ENCODE data around the gene DPP10.
"Not testable (repeated sequence)": the region's sequence is repeated elsewhere in the genome, so short reads cannot be mapped to it uniquely, and the experiment has no call there.

Gene DPP10

DNA sequence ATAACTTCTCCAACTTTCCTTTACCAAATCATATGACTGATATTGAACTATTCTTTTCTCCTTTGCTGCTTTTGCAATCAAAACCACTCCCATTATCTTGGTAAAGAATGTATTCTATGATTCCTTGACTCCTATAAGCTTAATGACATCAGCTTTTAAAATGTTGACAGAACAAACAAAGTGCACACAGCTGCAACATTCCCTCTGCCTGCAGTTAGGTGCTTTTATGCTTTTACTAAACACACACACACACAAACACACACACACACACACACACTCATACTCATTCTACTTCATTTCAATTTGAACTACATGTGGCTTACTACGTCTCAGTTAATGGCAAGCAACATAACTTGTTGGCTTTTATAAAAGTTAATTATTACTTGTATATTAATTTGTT is 946.6 kb downstream of the DPP10 start:
- in situ Hi-C loops (cut with HindIII; ENCODE audit: low sequenced_read_pairs): no loop called here

- in situ Hi-C loops (cut with HindIII; ENCODE audit: low sequenced_read_pairs): no loop called here
Measured at GRCh38 chr2:115389898-115390565, 947.6 kb downstream of the DPP10 start.

DNA sequence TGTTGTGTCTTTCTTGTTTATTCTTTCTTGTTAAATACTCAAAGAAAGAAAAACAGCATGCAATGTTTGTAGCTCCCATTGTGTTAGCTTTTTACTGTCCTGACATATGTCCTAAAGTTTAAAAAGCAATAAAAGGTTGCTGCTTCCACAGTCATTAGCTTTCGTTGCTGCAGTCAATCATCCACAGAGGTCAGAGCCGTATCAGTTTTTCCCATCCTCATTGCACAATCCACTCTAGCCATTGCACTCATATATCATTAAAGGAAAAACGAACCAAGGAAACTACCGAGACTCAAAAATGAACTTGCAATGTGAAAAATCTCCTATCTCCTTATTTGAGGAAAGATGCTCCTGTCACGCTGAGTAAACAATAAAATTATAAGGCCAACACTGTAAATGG is 954.1 kb downstream of the DPP10 start:
- in situ Hi-C loops (cut with HindIII; ENCODE audit: low sequenced_read_pairs): no loop called here

- in situ Hi-C loops (cut with HindIII; ENCODE audit: low sequenced_read_pairs): no loop called here
Measured at GRCh38 chr2:115400940-115401339, 958.5 kb downstream of the DPP10 start.

DNA sequence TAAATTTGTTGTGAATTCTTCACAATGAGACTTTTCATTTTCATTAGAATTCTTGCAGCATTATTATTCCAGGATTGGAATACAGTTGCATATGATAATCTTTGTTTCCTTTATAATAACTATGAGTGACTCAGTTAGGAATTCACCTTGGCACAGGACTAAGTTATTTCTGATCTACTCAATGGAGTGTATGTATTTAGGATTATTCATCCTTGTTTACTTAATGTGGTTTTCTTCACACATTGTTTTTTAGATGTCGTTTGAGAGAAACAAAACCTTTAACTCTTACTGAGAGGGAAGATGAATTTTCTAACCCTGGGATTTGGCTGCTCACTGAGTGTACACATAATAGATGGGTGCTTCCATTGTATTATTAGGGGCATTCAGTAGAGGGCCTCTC is 970.1 kb downstream of the DPP10 start:
- in situ Hi-C loops (cut with HindIII; ENCODE audit: low sequenced_read_pairs): no loop called here

DNA sequence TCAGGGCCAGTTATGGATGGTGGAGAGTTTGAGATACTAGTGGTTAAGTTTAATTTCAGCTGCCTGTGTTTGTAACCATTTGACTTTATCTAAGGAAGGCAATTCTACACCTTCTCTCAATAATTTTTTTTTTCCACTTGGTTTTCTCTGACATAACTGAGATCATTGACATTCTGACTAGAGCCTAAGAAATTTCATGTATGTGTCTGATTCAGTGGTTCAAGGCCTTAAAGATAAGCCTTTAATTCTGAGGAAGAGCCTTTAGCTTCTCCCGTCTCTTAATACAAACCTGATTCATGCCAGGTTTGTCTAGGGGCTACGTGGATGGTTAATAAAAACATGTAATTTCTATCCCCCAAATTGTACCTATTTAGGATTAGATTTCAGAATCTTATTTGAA is 971.4 kb downstream of the DPP10 start:
- in situ Hi-C loops (cut with HindIII; ENCODE audit: low sequenced_read_pairs): no loop called here

GRCh38 chr2:115414466-115414865 is 972.0 kb downstream of the DPP10 start:
- in situ Hi-C loops (cut with HindIII; ENCODE audit: low sequenced_read_pairs): no loop called here

DNA sequence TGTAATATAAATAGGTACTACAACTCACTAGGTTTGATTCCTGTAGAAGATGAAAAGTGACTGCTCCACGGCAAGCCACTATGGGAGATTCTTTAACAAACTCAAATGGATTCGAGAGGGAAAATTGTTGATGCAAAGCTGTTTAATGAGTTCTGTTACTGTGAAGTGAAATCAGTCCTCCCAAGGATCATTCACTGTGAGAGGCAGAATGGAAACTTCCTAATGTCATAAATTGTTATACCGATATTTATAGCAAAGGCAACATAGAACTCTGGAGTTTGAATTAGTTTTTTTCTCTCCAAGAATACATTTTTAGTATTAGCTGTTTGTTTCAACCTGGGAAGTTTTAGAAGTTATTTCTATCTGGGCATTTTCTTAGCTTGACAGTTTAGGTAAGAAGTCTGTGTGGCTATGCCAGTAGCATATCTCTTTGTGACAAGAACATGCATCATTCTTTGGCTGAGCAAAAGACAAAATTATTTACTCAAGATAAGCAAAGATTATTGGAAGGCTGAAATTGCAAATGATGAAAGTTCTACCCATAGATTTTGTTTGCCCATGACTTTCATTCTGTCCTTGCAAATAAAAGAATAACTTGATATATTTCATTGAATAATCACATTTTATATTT is 979.7 kb downstream of the DPP10 start:
- in situ Hi-C loops (cut with HindIII; ENCODE audit: low sequenced_read_pairs): no loop called here

DNA sequence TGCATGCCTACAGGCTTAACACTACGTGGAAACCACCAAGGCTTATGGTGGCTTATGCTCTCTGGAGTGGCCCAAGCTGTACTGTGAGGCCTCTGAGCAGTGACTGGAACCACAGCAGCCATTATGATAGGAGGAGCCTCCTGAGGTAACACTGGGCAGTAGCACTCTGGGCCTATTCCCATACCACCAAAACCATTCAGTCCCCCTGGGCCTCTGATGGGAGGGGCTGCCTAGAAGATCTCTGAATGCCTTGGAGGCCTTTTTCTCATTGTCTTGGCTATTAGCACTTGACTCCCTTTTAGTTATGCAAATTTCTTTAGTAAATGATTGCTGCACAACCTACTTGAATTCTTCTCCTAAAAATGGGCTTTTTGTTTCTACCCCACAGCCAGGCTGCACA is 985.0 kb downstream of the DPP10 start:
- in situ Hi-C loops (cut with HindIII; ENCODE audit: low sequenced_read_pairs): no loop called here

DNA sequence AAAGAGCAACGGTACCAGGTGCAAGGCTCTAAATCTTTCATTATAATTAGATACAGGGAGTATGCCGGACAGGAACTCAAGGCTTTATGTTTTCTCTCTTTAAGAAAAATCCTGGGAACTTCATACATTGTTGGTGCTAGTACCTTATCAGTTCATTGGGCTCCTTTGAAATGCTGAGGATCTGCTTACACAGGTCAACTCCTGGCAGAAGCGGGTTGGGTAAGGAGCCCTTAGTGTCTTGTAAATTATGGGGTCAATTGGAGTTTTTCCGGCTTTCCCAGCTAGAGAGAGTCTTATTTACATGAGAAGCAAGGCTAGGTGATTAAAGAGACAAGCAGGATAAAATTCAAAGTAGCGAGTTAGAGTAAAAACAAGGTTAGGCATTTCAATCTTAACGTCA is 998.3 kb downstream of the DPP10 start:
- in situ Hi-C loops (cut with HindIII; ENCODE audit: low sequenced_read_pairs): not testable (repeated sequence)

GRCh38 chr2:115443539-115444185 is 1001.2 kb downstream of the DPP10 start:
- in situ Hi-C loops (cut with HindIII; ENCODE audit: low sequenced_read_pairs): no loop called here

- in situ Hi-C loops (cut with HindIII; ENCODE audit: low sequenced_read_pairs): no loop called here
Measured at GRCh38 chr2:115460008-115460407, 1017.6 kb downstream of the DPP10 start.

DNA sequence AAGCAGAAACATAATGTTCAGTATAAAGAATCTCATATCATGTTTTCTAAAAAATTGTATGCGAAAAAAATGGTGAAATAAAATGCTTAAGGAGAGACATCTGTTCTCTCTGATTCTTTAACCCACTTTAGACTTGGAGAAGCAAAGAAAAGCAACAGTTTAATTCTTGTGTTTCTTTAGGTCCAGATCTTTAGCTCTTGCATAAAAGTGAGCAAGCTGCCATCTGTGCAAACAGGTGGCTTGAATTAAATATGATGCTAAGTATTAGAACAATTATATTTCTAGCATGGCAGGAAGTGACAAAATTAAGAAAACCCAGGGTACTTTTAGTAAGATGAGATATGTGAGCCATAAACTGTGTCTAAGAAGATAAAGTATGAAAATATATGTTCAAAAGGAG is 1038.3 kb downstream of the DPP10 start:
- in situ Hi-C loops (cut with HindIII; ENCODE audit: low sequenced_read_pairs): no loop called here

- in situ Hi-C loops (cut with HindIII; ENCODE audit: low sequenced_read_pairs): no loop called here
Measured at GRCh38 chr2:115481842-115482241, 1039.4 kb downstream of the DPP10 start.

DNA sequence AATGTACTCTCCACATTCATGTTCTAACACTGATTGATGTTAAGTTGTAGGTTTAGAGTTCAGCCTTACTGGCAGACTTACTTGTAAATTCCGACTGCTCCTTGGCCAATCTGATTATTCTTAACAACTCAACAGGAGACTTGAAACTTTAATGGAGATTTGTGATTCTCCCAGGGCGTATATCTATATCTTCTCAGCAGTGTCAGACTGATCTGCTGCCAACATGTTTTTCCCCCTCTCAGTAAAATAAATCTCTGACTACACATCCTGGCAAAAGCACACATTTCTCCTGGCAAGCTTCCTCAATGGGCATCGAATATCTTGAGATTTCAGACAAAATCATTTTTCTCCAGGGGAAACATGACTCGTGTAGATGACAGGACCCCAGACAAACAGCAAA is 1041.2 kb downstream of the DPP10 start:
- in situ Hi-C loops (cut with HindIII; ENCODE audit: low sequenced_read_pairs): no loop called here

DNA sequence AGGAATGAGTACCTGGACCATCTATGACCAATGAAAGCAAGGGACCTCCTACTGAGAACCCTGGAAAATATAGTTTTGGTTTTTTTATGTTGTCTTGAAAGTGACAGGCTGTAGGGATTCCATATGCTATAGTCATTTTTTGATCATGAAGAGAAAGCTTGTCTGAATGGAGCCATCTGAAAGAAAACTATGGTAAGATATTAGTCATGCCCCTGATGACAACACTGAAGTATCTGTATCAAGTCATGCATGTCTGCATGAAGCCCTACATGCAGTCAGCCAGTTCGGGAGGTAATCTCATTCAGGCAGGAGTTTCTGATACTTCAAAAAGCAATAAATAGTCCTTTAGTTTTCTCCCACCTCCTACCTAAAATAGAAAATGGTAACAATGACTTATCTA is 1042.0 kb downstream of the DPP10 start:
- in situ Hi-C loops (cut with HindIII; ENCODE audit: low sequenced_read_pairs): no loop called here

- in situ Hi-C loops (cut with HindIII; ENCODE audit: low sequenced_read_pairs): no loop called here
Measured at GRCh38 chr2:115484983-115485382, 1042.5 kb downstream of the DPP10 start.

DNA sequence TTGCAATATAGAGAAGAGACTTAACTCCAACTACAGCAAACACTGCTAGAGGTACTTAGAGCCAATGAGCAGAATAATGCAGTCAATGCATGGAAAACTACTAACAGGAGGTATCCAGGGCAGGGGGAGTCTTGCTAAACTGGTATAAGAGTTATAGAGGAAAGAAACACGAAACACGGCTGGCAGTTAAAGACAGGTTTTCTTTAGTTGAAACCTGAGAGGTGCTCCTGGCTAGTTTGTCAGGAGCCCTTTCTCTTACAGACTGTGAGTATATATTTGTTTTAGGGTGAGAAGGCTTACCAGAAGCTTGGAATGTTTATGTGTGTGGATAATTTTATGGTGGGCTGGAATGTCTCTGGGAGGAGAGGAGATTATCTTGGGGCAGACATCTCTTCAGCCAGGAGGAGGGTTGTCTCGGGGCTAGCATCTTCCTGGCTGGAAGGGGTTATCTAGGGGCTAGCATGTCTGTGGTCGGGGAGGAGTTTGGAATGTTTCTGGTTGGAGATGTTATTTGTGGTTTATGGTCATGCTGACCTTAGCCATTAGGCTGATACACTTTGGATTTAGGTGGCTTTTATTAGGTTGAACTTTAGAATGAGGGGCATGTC is 1048.8 kb downstream of the DPP10 start:
- in situ Hi-C loops (cut with HindIII; ENCODE audit: low sequenced_read_pairs): no loop called here

- in situ Hi-C loops (cut with HindIII; ENCODE audit: low sequenced_read_pairs): no loop called here
Measured at GRCh38 chr2:115505331-115505730, 1062.9 kb downstream of the DPP10 start.

DNA sequence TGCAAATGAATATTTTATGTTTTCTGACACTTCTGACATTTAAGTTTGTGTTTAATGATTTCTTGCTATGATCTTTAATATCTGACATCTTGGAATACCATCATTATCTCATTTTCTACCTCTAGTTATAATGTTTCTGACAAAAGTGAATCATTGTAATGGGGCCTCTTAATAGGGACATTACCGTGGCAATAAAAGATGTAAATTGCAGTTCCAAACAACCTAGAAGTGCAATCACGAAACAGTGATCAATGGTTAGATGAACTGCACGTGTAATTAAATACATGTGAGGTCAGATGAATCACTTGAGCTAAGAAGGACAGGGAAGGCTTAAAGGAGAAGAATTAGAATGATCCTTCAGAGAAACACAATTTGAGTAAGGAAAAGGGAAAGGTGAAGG is 1078.3 kb downstream of the DPP10 start:
- in situ Hi-C loops (cut with HindIII; ENCODE audit: low sequenced_read_pairs): no loop called here

GRCh38 chr2:115524452-115524851 is 1082.0 kb downstream of the DPP10 start:
- in situ Hi-C loops (cut with HindIII; ENCODE audit: low sequenced_read_pairs): no loop called here

DNA sequence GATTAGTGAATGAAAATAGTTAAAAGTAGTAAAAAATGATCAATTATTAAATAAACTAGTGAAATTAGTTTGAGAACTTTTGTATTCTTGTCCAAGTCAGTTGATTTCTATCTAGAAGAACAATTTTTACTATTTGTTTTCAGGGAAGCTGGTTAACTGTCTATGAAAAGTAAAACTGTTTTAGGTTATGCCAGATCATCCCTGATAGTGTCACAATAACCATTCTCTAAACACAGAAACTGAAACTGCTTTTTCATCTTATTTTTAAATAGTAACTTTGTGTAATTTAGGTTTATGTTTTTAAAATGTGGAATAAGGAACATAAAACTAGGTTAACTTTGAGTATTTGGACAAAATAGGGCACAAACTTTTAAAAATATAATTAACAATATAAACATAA is 1087.2 kb downstream of the DPP10 start:
- in situ Hi-C loops (cut with HindIII; ENCODE audit: low sequenced_read_pairs): no loop called here
